ENCODE measurements around the gene SNPH.
A peak's percentile ranks its signal among the peaks of the same experiment; 100 is the strongest.

Gene SNPH

DNA sequence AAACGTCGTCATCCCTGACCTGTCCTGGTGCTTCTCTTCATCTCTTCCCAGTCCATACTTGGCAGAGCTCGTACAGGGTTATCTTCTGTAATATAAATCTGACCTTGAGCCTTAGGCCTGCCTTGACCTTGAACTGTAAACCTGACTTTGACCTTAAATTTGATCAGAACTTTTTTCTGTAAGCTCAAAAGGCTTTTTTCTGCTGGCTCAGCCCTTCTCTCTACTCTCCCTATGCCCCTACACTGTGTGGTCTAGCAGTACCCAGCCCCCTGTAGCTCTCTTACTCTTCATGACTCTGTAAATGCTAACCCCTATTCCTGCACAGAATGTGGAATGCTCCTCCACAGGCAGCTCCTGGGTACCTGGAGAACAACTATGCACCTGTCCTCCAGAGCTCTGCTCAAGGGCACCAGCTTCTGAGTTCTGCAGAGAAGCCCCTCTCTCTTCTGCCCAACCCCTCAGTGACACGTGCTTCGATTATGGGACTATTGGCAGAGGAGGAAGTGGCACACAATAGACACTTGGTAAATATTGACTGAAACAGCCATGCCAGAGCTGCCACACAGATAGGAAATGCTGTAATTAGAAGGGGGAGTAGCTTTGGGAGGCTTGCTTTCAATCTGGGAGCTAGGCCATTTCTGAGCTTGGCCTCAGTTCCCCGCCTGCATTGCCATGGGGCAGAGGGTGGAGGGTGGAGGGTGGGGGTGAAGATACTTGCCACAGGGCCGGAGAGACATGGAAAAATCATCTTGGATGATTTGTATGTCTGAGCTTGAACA, 15.4 kb downstream of the SNPH start:
- no peak overlapping the region for H3K4me3 Mint-ChIP-seq
- TF ChIP-seq, protein P1, sequence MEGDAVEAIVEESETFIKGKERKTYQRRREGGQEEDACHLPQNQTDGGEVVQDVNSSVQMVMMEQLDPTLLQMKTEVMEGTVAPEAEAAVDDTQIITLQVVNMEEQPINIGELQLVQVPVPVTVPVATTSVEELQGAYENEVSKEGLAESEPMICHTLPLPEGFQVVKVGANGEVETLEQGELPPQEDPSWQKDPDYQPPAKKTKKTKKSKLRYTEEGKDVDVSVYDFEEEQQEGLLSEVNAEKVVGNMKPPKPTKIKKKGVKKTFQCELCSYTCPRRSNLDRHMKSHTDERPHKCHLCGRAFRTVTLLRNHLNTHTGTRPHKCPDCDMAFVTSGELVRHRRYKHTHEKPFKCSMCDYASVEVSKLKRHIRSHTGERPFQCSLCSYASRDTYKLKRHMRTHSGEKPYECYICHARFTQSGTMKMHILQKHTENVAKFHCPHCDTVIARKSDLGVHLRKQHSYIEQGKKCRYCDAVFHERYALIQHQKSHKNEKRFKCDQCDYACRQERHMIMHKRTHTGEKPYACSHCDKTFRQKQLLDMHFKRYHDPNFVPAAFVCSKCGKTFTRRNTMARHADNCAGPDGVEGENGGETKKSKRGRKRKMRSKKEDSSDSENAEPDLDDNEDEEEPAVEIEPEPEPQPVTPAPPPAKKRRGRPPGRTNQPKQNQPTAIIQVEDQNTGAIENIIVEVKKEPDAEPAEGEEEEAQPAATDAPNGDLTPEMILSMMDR (IDR thresholded peaks at IDR 0.05) = no peak
- peaks cover 16% of the 10 kb centered on the region for H3K27me3 Mint-ChIP-seq (ENCODE audit: low read depth, poor library complexity)
- no peak overlapping the region for H3K27ac Mint-ChIP-seq
- H3K4me1 Mint-ChIP-seq = peaks cover 18% of the 10 kb centered on the region
- no peak for DNase-seq
- H3K36me3 Mint-ChIP-seq (ENCODE audit: low read depth) = no peaks in the 10 kb centered on the region
- H3K9me3 Mint-ChIP-seq = no peaks in the 10 kb centered on the region

DNA sequence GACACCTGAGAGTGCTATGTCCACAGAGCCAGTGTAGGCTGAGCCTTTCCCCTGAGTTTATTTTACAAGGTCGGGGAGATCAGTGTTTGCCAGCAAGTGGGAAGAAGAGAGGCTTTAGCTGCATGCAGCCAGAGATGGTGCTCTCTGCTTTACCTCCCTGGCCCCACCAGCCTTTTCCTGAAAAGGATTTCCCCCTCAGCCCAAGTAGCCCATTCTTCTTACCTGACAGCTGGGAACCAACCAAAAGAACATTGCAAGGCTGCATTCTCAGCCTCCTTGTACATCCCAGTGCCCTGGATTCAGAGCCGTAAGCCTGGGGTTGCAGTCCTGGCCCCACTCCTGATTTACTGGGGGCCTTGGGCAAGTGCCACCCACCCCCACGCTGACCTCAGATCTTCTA, 16.9 kb downstream of the SNPH start:
- no peaks in the 10 kb centered on the region for H3K9me3 Mint-ChIP-seq
- DNase-seq = no peak
- H3K4me1 Mint-ChIP-seq = peaks cover 18% of the 10 kb centered on the region
- TF ChIP-seq, protein P1 (IDR thresholded peaks at IDR 0.05) = no peak
- peaks cover 19% of the 10 kb centered on the region for H3K27me3 Mint-ChIP-seq (ENCODE audit: low read depth, poor library complexity)
- H3K4me3 Mint-ChIP-seq = no peak overlapping the region
- H3K36me3 Mint-ChIP-seq (ENCODE audit: low read depth) = no peaks in the 10 kb centered on the region
- no peak overlapping the region for H3K27ac Mint-ChIP-seq

DNA sequence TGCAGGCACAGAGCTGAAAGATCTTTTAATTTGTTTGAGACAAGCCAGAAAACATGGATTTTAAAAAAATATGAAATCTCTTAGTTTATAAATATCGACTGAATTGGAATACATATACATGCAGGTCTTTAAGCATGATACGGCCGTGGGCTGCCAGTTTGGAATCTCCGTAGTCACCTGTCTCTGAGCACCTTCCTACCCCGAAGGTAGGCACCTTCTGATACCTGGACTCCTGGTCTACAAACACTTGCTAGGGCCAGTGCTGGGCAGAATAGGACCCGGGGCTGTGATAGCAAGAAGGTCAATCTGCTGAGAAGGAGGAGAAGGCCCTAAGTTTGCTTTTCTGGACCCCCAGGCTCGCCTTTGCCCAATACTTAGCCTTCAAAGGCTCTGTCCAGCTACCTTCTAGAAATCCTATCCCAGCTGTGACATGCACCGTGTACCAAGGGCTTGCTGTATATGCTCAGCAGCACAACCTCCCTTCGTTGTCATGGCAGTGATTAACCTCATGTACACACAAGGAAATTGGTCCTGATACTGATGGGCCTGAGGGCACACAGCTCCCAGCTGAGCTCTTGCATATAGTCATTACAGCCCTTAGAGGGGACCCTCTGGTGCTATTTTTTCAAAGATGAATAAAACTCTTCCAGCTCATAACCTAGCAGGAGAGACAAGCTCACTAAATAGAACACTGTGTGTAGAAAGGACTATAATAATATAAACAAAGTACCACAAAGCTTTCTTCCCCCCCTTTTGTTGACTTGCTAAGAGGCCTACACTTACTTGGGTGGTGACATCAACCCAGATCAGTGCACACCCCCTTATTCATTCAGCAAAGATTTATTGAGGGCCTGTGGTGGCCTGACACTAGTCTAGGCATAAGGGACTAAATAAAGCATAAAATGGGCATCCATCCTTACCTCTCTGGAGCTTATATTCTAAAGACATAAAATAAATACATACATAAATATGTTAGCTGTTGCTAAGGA, 17.7 kb downstream of the SNPH start:
- Mint-ChIP-seq H3K4me1 (peaks cover 22% of the 10 kb centered on the region), H3K9me3 (no peaks in the 10 kb centered on the region), H3K4me3 (no peak overlapping the region), H3K27me3 (ENCODE audit: low read depth, poor library complexity) (peaks cover 19% of the 10 kb centered on the region), H3K27ac (no peak overlapping the region), H3K36me3 (ENCODE audit: low read depth) (no peaks in the 10 kb centered on the region)
- DNase-seq = no peak
- TF ChIP-seq, protein P1 (IDR thresholded peaks at IDR 0.05) = no peak

DNA sequence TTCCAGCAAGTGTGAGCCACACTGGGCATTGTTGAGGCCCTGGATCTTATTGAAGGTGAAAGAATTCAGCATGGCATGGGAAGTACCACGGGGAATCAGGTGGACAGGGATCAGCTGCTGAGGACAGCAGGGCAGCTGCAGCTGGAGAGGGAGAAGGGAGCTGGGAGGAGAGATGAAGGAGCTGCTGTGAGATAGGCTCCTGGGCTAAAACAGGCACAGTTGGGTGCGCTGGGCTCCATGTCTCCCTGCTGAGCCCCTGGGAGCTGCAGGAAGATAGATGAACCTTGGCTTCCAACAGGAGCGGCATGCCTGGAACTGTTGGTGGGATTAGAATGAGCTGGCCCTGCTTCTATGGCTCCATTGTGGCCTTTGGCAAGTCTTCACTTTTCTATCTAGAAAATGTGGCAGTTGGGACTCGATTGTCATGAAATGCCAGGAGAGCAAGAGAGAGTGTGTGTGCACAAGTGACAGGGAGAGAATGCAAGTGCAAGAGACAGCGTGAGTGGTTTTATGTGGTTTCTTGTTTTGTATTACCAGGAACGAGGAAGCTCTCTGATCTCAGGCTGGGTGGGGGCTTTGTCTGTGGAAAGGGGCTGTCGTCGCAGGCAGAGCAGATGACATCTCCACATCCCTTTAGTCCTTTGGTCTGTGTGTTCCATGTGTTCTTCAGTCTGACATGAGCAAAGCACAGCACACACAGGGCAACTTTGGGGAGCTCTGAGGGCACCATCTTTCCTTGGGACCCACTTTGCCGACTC, 20.4 kb downstream of the SNPH start:
- Mint-ChIP-seq H3K27me3 (ENCODE audit: low read depth, poor library complexity) (peaks cover 12% of the 10 kb centered on the region), H3K36me3 (ENCODE audit: low read depth) (no peaks in the 10 kb centered on the region), H3K4me3 (no peak overlapping the region), H3K9me3 (no peaks in the 10 kb centered on the region), H3K4me1 (peaks cover 22% of the 10 kb centered on the region), H3K27ac (peak overlapping the region; percentile 37)
- DNase-seq = no peak
- TF ChIP-seq, protein P1 (IDR thresholded peaks at IDR 0.05) = no peak

DNA sequence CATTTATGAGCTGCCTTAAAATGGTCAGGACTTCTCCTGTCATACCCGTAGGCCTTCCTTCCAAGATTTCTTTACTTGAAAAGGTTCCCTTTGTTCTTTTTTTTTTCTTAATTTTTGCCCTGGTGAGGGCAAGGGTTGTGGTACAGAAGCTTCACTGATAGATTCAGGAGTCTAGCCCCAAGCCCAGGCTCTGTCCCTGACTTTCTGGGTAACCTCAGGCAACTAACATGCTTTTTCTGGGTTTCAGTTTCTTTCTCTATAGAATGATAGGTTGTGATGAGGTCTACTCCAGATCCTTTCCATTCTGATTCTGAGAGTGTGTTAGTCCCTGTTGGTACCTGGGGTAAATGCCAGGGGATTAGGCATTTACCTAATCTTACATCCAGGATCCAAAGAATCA, 21.2 kb downstream of the SNPH start:
- Mint-ChIP-seq H3K4me3 (no peak overlapping the region), H3K4me1 (peaks cover 22% of the 10 kb centered on the region), H3K9me3 (no peaks in the 10 kb centered on the region), H3K36me3 (ENCODE audit: low read depth) (no peaks in the 10 kb centered on the region), H3K27ac (no peak overlapping the region), H3K27me3 (ENCODE audit: low read depth, poor library complexity) (peaks cover 9% of the 10 kb centered on the region)
- DNase-seq = no peak
- TF ChIP-seq, protein P1 (IDR thresholded peaks at IDR 0.05) = no peak
